ENCODE results near the gene NPL.

Gene NPL

DNA sequence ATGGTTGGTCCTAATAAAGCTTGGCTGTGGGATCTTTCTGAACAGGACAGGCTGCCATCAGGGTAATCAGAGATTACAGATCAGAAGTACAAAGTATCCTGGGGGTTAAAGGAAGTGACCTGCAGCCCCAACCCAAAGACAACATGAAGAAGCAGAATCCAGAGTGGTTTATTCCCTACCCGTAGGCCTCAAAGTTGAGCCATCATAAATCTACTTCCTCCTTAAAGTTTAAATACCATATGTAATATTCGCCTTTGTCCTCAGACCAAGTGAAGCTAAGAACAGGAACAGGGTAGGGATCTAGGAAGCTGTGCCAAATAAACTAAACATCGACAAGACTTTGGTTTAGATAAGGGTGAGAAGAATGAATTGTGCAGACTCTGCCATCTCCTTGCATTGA, 33.6 kb downstream of the NPL start:
- FAIRE-seq: no peak

DNA sequence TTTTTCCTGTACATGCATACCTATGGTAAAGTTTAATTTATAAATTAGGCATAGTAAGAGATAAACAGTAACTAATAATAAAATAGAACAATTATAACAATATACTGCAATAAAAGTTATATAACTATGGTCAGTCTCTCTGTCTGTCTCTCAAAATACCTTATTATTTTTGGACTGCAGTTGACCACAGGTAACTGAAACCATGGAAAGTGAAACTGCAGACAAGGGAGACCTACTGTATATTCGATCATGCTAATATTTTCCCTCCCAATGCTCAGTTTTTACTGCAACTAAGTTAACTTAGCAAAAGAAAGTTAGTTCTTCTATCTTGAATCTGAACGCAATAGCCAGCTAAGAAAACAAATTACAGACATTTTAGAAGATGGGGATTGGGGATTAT, 37.3 kb downstream of the NPL start:
- peak; percentile 22 for FAIRE-seq

DNA sequence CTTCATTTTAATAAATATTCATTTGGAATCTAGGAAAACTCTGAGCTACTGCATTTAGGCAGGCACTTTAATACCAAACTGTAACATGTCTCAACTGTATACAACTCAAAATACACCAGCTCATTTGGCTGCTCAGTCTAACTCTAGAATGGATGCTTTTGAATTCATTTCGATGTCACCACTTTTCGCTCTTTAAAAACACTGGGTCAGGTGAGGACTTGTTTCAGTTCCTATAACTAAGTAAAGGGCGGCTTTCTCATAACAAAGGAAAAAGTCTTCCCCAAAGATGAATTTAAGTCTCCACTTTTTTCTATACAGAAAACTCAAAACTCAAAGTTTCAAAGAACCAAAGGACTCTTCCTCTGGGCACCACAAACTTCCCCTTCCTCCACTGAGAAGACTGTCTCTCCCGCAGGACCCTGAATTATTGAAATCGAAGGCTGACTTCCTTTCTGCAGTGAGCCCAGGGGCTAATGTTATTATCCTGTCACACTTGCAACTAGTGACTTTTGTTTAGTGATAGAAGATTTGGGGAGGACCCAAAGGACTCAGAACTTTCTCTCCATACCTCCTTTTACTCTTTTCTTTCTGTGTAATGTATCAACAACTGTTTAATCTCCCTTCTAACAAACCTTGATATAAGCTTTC, 39.8 kb downstream of the NPL start:
- FAIRE-seq: no peak

DNA sequence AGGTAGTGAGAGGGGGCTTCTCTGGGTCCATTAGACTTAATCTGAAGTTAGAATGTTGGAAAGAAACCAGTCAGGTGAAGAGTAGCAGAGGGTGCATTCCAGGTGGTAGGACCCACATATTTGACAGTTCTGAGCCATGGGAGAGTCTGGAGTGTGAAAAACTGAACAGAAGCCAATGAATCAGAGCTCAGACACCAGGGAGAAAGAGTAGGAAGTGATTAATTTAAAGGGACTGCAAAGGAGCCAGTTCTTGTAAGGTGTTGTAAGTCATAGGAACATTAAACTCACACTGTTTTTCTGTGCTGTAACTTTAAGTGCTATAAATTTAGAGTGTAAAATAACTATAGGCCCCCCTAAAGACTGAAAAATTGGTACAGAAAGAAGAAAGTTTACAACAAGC, 43.7 kb downstream of the NPL start:
- FAIRE-seq: no peak

DNA sequence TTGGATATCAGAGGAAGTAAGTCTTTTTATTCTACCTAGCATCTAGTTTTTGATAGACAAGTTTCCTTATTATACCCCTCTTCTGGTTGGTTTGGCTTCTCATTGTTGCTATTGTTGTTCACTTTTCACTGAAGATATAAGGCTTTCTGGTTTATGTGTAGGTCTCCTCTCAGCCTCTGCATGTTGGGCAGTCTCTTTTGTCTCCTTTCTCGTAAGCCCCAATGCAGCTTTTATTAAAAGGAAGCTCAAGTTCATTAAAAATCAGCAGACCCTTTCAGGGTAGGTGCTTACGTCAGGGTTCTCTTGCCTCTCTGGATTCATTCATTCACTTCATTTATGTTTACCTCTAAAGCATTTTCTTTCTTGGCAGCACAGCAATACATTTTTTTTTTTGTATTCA, 44.8 kb downstream of the NPL start:
- FAIRE-seq: no peak

DNA sequence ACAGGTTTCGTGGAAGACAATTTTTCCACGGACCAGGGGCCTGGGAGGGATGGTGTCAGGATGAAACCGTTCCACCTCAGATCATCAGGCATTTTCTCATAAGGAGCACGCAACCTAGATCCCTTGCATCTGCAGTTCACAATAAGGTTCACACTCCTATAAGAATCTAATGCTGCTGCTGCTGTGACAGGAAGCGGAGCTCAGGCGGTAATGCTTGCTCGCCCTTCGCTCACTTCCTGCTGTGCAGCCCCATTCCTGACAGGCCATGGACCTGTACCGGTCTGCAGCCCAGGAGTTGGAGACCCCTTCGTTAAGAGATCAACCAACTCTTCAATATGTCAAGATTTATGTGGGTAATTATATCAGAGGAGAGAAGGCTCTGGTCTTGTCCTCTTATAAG, 46.2 kb downstream of the NPL start:
- FAIRE-seq: no peak

DNA sequence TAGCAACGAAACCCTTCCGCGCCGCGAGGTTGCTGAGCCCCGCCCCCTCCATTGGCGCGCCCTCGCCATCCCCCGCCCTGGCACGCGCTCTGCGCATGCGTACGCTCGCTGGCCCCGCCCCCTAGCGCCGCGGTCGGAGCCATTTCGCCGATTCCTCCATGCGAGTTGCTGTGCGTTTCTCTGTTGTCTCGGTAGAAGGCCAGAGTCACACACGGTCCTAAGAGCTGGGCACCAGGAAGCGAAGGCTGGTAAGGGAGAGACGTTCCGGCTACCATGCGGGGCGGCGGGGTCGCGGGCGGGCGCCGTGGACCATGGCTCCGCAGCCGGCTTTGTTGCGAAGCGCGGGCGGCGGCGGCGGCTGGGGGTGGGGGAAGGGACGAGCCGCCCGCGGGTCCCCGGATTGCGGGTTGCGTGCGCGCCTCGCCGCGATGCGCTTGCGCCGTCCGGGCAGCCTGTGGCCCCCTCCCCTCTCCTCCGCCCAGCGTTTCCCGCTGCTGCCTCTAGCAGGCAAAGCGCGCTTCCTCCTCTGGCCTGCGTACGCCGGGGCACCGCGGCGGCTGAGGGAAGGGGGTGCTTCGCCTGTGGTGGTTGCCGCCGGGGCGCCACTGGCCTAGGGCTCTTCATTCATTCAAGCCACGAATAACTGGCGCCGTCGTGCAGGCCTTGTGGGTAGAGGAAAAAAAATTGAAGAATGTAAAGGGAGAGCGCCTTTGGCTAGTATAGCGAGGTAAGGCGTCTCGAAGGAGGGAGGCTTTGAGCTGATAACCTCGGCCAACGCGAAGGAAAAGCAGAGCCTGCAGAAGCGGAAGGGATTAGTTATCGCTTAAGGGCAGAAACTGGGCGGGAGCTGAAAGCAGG, 49.9 kb downstream of the NPL start, which contains the start of gene DHX9:
DHX9 (plus strand) TSS at position 139 of the 858 bp plus-strand sequence. CDS start 3,220 bp downstream, outside the sequence.
- FAIRE-seq: no peak

DNA sequence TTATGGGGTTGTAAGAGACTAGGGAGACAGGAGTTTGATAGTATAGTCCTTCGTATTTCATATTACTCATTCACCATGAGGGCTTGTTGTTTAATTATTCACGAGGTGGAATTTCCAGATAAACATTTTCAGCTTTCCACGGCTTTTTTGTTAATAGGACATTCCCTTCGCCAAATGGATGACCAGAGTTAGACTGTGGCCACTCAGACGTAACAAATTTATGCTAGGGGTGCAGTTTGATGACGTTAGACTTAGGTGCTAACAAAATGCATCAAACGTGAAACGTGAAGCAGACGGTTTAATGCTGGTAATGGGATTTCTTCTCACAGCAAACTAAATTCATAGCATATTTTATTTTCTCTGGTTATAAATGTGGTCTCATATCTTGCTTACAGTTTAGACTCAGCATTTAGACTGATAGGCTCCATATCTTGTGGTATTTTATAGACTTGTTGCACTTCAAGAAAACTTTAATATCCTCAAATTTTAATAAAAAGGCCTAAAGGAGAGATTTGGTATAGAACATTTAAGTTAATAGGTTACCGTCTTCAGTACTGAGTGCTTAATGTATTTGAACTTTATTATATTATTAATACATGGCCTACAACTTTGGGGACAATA, 51.9 kb downstream of the NPL start:
- peak; percentile 33 for FAIRE-seq

DNA sequence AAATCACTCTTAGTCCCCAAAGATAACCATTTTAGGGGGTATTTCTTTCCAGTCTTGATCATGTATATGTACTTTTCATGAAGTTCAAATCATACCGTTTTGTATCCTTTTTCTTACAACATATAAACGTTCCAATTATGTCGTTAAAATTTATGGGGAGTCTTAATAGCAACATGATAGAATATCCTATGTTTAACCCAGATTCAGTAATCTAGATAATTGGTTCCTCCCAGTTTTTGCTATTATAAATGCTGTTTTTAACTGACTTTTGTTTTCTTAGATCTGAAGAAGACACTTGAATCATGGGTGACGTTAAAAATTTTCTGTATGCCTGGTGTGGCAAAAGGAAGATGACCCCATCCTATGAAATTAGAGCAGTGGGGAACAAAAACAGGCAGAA, 52.7 kb downstream of the NPL start:
- FAIRE-seq: no peak

DNA sequence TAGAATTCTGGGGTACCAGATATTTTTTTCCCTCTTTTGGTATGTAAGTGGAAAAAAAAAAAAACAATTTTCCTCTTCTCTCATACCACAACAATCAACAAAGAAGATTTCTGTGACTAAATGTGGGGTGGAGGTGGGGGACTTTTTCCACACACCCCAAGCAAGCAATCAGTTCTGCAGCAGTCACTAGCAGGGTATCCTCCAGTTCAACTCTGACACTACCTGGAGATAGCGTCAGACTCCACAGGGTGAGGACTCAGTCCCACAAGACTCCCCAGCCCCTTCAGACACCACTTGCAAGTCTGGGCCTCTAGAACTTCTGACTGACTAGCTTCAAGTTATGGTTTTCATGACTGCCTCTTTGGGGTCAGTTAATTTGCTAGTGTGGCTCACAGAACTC, 55.8 kb downstream of the NPL start:
- FAIRE-seq: no peak

DNA sequence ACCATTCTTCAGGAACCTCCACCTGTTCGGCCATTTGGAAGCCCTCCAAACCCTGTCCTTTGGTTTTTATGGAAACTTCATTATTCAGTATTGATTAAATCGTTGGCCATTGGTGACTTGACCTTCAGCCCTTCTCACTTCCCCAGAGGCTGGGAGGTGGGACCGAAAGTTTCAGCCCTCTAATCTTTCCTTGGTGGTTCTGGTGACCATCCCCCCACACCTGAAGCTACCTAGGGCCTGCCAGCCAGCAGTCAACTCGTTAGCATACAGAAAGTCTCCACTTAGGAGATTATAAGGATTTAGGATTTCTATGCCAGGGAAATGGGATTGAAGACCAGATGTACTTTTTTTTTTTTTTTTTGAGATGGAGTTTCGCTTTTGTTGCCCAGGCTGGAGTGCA, 56.3 kb downstream of the NPL start:
- FAIRE-seq: no peak

DNA sequence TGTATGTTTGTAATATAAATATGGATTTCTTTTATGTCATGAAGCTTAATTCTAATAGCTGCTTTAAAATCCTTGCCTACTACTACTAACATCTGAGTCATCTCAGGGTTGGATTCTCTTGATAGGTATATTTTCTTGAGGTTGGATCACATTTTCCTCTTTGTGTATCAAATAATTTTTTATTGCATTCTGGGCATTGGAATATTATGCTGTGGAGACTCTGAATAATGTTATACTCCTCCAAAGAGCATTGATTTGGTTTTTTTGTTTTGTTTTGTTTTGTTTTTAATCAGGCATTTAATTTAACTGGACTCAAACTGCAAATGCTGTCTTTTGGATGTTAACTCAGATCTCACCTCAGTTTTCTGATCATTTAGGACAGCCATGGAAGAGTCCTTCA, 57.5 kb downstream of the NPL start:
- no peak for FAIRE-seq

DNA sequence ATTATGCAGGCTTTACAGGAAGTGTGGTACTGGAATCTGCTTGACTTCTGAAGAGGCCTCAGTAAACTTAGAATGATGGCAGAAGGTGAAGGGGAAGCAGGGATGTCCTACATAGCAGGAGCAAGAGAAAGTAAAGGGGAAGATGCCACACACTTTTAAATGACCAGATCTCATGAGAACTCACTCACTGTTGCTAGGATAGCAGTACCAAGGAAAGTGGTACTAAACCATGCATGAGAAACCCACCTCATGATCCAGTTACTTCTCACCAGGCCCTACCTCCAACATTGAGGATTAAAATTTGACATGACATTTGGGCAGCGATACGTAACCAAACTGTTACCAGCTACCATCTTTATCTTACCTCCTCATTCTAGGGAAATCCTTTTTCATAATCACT, 59.2 kb downstream of the NPL start:
- no peak for FAIRE-seq

DNA sequence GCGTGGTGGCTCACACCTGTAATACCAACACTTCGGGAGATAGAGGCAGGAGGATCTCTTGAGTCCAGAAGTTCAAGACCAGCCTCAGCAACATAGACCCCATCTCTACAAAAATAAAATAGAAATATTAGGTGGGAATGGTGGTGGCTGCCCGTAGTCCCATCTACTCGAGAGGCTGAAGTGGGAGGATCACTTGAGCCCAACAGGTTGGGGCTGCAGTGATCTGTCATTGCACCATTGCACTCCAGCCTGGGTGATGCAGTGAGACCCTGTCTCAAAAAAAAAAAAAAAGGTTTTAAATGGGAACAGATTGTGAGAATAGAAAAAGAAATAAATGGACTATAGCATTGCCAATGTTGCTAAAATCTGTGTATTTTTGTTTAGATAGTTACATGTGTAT, 60.7 kb downstream of the NPL start:
- no peak for FAIRE-seq

DNA sequence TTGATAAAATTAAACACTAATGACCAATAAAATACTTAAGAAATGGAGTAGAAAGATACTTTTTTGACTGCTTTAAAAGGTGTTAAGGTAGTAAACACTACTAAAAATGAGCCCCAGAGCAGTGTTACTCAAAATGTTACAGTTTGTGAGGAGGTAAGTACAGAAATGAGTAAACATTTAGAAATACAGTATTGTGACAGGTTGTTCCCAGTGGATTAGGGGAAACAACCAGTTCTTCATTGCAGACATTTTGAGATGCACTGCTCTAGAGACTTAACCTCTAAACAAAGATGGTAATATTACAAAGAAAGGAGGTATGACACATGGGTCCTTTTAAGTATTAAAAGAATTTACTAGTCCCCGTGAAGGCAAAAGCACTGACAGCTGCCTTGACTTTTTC, 62.3 kb downstream of the NPL start:
- no peak for FAIRE-seq

DNA sequence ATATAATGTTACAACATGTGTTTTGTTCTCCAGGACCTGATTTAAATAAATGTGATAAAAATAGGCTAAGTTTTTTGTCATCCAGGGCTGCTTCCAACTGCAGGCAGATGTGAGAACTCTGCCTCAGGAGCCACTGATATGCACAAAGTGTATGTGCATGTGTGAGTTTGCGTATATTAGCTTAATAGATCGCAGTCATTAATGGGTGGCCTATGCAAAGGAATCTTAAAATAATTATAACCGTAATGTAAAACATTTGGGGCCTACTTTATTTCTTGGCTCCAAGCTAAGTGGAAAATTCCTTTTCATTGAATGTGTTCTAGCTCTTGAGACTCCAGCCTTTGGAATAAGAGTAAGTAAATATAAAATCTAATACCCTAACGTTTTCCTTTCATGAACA, 66.3 kb downstream of the NPL start:
- FAIRE-seq: no peak

DNA sequence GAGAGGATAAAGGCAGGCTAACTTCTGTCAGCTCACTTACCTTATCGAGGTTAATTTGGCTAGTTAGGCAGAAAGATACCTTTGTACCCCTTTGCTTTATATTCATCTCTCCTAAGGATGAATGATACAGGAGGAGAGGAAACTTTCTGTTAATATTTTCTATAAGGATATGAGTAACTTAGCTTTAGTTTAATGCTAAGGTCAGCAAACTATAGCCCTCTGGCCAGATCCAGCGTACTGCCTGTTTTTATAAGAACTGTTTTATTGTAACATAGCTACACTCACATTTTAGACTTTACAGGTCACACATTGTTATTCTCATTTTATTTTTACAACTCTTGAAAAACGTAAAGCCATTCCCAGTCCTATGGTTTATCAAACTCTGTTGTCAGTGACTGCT, 67.6 kb downstream of the NPL start:
- FAIRE-seq: no peak

DNA sequence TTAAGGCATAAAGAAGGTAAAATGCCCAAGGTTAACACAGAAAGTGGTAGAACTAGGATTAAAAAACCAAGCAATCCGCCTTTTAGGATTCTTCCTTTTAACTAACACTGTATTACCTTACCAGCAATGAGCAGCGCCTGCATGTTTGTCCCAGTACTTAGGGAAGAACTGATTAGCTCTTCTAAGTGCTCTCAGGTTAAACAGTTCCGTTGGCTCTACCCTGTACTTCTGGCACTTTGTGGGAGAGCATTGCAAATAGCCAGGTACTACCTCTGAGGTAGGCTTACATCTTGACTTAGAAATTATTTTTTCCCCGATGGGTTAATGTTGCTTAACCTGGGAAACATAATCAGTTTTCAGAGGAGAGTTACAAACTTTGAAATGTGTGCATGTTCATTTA, 71.1 kb downstream of the NPL start:
- no peak for FAIRE-seq

DNA sequence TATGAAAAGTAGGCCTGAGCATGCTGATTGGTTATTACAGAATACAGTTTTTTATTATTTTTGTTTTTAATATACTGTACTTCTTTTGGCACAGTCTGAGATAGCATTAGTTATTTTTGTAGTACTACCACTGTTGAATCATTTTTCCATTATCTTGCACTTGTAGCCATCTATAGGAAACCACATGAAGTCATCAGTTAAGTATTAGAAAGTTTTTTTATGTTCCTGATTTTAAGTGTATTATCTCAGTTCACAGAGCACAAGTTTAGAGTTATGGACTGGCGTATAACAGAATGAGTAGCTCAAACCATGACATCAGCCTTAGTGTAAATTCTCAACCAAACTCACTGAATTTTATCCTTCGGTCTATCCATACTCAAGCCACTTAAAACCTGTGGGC, 72.4 kb downstream of the NPL start:
- no peak for FAIRE-seq

DNA sequence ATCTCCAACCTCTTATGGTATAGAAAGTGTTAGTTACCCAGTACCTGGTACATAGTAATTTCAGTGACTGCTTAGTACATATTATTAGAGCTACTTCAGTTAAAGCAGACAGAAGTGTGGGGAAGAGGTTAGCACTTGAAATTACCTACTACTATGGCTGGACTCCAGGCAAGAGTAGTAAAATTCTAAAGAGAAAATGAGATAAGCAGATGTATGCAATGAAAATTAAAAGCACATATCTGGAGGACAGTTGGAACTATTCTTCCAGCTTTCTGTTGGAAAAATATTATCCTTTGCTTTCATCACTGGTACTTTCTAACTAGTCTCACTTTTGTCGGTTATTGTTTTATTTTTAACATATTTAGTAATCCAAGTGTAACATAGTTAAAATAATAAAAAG, 73.3 kb downstream of the NPL start:
- FAIRE-seq: no peak

DNA sequence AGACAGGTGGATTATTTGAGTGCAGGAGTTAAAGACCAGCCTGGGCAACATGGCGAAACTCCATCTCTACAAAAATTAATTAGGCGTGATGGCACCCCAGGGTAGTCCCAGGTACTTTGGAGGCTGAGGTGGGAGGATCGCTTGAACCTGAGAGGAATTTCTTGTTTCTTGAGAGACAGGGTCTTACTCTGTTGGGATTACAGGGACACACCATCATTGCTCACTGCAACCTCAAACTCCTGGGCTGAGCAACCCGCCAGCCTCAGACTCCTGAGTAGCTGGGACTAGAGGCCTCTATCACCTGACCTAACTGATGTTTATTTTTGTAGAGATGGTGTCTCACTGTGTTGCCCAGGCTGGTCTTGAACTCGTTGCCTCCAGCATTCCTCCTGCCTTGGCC, 74.4 kb downstream of the NPL start:
- no peak for FAIRE-seq

DNA sequence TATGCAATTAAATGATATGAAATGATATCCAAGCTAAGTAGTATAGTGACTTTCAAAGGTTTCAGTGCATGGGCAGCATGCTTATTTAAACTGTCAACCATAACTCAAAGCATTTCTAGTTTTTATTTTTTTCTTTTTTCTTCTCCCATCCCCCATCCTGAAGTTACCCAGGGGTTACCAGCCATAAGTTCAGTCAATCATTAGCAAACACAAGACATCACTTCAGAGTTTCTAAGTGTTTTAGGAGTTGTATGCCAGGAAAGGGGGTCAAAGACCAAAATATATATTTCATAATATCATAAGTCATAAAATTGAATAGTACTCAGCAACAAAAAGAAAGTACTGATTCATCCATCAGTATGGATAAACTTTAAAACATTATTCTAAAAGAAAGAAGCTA, 78.3 kb downstream of the NPL start:
- no peak for FAIRE-seq

DNA sequence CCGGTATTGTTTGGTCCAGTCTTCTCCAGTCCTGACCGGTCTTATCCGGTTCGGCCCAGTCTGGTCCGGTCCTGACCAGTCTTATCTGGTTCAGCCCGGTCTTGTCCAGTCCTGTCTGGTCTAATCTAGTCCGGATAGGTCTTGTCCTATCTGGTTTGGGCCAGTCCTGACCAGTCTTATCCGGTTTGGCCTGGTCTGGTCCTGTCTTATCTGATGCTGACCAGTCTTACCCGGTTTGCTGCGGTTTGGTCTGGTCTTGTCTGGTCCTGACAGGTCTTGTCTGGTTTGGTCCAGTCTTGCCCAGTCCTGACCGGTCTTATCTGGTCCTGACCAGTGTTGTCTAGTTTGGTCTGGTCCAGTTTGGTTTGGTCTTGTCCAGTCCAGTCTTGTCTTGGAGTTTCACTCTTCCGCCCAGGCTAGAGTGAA, 79.7 kb downstream of the NPL start:
- no peak for FAIRE-seq

DNA sequence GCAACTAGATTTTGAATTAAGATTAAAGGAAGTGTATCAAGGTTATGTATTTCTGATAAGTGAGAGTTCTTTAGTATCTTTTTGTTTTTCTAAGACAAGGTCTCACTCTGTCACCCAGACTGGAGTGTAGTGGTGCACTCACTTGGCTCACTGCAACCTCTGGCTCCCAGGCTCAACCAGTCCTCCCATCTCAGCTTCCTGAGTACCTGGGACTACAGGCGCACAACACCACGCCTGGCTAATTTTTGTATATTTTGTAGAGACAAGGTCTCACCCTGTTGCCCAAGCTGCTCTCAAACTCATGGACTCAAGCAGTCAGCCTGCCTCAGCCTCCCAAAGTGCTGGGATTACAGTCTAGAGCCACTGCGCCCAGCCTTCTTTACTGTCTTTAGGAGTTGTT, 83.3 kb downstream of the NPL start:
- no peak for FAIRE-seq

Data from TTC549 (cell line).